Measurements from ENCODE around the gene PLXNB1.
"Not testable (repeated sequence)": the region's sequence is repeated elsewhere in the genome, so short reads cannot be mapped to it uniquely, and the experiment has no call there.

The PLXNB1 gene

DNA sequence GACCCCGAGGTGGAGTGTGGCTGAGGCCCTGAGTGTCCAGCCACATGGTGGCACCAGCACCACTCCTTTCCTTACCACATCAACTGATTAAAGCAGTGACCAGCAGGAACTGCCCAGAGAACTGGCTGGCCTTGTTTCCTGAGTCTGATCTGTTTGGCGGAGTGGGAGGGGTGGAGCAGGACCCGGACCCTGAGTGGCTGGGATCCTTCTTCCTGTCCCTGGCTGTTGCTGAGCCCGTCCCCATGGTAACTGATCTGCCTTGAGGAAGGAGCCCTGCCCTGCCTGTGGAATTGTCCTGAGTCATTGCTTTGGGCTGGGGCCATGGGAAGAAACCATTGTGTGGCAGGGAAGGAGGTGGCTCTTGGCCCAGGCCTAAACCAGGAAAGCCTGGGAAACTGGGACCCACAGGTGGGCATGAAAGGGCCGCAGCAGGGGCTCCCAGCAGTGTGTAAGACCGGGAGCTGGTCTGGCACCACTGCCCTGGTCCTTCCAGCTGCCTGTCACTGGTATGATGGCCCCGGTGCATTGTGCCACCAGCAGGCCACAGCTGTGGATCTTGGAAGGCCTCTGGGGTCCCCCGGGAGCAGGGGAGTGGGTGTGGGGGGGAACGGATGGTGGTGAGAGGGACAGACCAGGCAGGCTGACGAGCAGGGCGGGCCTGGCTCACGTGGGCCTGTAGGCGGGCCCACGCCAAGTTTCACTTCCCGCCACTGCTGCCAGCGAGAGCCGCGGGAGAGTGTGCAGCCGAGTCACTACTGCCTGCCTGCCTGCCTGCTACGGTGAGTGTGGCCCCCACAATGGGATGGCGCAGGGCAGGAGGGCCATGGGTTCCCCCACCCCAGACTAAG is 35.9 kb upstream of the PLXNB1 start:
- FAIRE-seq (peak; percentile 100), DNase-seq (ENCODE audit: insufficient read length, low spot score) (peak; percentile 86)

DNA sequence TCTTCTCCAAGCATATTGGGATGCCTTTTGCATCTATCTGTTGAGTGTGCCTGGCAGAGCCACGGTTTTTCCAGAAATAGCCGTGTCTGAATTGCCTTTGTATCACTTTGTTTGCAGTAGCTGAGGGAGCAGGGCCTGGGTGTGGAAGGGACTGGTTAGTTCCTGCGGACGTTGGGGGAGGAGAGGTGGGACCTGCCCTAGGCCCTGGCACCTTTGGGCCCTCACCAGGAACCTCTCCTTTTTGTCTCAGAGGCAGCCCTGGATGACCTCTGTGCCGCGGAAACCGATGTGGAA is 35.3 kb upstream of the PLXNB1 start:
- FAIRE-seq: peak; percentile 18
- DNase-seq (ENCODE audit: insufficient read length, low spot score): no peak

DNA sequence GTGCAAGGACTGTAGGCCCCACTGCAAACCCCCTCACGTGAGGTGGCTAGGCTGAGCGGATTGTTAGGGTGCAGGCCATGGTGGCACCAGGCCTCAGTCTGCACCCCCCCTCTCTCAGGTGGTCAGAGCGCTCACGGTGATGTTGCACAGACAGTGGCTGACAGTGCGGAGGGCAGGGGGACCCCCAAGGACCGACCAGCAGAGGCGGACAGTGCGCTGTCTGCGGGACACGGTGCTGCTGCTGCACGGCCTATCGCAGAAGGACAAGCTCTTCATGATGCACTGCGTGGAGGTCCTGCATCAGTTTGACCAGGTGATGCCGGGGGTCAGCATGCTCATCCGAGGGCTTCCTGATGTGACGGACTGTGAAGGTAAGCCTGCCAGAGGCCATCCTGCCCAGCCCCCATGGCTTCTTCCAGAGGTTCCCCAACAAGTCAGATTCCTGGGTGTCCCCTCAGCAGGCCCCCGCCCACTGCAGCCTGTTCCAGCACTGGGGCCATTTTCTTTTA is 34.9 kb upstream of the PLXNB1 start:
- no peak for FAIRE-seq
- no peak for DNase-seq (ENCODE audit: insufficient read length, low spot score)

DNA sequence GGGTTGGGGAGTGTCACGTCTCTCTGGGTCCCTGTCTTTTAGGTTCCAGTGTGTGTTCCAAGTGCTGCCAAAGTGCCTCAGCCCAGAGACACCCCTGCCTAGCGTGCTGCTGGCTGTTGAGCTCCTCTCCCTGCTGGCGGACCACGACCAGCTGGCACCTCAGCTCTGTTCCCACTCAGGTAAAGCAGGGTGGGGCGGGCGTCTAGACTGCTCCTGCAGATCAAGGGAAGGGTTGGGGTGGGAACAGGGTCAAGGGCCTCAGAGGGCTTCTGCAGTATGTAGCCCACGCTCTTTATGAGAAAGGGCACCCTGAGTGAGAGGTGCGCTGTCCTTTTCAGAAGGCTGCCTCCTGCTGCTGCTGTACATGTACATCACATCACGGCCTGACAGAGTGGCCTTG is 33.8 kb upstream of the PLXNB1 start:
- no peak for FAIRE-seq
- DNase-seq (ENCODE audit: insufficient read length, low spot score): no peak

DNA sequence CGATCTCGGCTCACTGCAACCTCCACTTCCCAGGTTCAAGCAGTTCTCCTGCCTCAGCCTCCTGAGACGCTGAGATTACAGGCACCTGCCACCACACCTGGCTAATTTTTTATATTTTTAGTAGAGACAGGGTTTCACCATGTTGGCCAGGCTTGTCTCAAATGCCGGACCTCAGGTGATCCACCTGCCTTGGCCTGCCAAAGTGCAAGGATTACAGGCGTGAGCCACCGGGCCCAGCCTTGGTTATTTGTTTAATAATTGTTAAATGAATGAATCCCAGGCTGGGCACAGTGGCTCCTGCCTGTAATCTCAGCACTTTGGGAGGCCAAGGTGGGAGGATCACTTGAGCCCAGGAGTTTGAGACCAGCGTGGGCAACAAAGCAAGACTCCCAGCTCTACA is 31.9 kb upstream of the PLXNB1 start:
- not testable (repeated sequence) for DNase-seq (ENCODE audit: insufficient read length, low spot score); FAIRE-seq

DNA sequence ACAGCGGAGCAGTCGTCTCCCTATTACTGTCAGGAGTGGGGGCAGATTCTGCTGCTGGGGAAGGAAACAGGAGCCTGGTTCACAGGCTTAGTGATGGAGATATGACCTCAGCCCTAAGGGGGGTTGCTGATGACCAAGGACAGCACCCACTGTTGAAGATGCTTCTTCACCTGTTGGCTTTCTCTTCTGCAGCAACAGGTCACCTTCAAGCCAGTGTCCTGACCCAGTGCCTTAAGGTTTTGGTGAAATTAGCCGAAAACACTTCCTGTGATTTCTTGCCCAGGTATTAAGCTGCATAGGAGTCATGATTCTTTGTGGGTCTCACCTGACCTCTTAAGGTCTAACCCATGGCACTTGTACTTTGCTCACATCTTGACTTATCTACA is 30.6 kb upstream of the PLXNB1 start:
- DNase-seq (ENCODE audit: insufficient read length, low spot score) (no peak), FAIRE-seq (no peak)

DNA sequence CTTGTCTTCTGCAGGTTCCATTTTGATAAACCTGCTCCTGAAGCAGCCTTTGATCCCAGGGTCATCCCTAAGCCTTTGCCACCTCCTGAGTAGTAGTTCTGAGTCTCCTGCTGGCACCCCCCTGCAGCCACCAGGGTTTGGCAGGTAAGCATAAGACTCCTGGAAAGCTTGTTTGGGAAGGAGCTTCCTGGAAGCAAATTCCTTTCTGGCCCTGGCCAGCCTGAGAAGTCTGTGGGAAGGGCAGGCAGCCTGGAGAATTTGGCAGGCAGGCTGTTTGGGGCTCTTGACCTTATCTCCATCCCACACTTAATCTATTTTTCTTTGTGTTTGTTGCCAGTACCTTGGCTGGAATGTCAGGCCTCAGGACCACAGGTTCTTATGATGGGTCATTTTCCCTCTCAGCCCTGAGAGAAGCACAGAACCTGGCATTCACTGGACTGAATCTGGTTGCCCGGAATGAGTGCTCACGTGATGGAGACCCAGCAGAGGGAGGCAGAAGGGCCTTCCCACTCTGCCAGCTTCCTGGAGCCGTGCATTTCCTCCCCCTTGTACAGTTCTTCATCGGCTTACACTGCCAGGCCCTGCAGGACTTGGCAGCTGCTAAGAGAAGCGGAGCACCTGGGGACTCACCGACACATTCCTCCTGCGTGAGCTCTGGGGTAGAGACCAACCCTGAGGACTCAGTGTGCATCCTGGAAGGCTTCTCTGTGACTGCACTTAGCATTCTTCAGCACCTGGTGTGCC is 30.1 kb upstream of the PLXNB1 start:
- FAIRE-seq (no peak), DNase-seq (ENCODE audit: insufficient read length, low spot score) (no peak)

DNA sequence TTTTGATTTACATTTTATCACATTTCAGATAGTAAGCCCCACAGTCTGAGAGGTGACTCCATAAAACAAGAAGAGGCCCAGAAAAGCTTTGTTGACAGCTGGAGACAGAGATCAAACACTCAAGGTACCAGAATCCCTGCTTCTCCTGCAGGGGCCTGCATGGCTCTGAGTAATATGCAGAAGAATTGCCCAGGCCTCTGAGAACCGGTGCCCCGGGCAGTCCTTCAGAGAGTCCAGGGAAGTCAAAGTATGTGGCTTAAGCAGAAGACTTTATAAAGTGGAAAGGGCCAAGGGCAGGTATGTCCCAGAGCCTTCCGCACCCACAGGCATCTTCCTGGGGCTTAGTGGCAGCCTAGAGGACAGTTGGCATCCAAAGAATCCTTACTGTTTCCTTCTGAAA is 29.4 kb upstream of the PLXNB1 start:
- FAIRE-seq: no peak
- no peak for DNase-seq (ENCODE audit: insufficient read length, low spot score)

DNA sequence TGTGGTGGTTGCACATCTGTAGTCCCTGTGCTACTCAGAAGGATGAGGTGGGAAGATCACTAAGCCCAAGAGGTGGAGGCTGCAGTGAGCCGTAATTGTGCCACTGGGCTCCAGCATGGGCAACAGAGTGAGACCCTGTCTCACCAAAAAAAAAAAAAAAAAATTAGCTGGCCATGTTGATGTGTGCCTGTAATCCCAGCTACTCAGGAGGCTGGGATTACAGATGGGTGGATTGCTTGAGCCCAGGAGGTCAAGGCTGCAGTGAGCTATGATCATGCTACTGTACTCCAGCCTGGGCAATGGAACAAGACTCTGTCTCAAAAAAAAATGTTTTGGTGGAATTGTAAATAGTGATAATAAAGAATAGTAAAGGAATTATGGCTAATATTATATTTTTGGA is 26.6 kb upstream of the PLXNB1 start:
- FAIRE-seq: no peak
- no peak for DNase-seq (ENCODE audit: insufficient read length, low spot score)

DNA sequence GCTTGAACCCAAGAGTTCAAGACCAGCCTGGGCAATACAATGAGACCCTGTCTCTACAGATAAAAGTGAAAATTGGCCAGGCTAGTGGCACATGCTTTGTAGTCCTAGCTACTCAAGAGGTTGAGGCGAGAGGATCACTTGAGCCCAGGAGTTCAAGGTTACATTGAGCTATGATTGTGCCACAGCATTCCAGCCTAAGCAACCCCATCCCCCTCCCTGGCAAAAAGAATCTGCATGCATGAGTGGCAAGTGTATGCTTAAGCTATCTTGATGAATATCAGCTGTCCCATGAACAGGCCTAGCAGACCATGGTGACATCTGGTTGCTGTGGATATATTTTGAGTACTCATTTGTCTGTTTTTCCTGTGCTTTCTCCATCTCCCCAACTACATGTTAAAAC is 21.4 kb upstream of the PLXNB1 start:
- no peak for DNase-seq (ENCODE audit: insufficient read length, low spot score)
- no peak for FAIRE-seq

DNA sequence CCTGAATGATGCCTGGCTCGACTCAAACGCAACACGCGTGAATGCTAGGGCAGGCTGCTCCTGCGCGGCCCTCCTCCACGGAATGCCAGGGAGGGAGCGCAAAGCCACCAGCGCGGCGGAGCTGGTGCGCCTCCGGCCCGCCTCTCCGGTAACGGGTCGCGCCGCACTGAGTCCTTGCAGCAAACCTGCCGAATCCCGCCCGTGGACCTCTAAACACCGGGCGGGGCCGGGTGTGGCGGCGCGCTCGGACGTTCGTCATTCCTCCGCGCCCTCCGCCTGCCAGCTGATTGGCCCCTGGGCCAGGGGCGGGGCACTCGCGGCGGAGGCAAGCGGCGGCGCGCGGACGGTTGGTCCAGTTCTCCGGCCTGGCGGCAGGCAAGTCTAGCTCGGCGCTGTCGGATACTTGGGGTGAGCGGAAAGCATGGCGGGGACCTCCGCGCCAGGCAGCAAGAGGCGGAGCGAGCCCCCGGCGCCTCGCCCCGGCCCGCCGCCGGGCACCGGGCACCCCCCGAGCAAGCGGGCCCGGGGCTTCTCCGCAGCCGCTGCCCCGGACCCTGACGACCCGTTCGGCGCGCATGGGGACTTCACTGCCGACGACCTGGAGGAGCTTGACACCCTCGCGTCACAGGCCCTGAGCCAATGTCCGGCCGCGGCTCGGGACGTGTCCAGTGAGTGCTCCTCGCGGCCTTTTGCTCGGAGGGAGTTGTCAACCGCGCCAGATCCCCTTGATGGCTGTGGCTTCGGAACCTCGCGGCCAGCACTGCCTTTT is 16.7 kb upstream of the PLXNB1 start, which contains the start of gene ATRIP:
ATRIP (plus strand) TSS at position 313 of the 769 bp plus-strand sequence; CDS start at position 422, 109 bp downstream.
- FAIRE-seq (peak; percentile 55), DNase-seq (ENCODE audit: insufficient read length, low spot score) (peak; percentile 85)

DNA sequence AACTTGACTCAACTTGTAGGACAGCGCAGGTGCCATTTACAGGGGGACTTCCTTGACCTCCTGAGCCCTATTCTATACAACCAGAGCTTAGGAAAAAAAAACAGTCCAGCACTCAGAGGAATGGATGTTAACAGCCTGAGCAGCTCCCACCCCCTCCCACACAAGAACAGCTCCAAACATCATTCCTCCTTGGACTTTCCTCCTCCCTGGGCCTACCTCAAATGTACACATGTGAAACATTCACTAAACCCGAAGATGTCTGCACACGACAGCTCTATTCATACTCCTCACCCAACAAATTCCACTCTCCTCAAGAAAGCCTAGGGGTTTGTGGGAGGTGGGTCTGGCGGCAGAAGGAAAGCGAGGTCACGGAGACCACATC is 16.1 kb upstream of the PLXNB1 start:
- DNase-seq (ENCODE audit: insufficient read length, low spot score): no peak
- no peak for FAIRE-seq

DNA sequence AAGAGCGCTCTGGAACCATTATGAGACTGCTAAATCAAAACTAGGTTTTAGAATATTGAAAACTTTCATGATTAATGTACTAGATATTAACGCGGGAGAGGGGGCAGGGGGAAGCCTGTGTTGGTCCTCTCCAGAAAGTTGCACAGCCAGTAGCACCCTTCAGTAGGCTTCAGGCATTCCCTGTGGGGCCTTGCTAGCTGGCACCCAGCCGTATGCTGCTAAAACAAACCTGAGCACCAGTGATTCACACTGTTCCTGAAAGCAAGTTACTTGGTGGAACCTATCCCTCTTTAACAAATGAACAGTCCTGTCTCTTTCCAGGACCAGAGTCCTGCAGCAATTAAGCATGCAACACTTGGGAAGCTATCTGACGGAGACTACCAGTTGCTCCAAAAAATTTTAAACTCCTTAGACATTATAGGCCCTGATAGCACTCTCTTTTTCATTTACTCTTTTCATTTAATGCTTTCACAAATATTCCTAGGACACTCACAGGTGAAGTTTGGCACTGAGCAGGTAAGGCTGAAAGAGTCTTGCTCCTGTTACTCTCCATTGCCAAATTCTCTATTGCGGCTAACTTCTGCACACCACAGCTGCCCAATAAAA is 15.5 kb upstream of the PLXNB1 start:
- no peak for FAIRE-seq

DNA sequence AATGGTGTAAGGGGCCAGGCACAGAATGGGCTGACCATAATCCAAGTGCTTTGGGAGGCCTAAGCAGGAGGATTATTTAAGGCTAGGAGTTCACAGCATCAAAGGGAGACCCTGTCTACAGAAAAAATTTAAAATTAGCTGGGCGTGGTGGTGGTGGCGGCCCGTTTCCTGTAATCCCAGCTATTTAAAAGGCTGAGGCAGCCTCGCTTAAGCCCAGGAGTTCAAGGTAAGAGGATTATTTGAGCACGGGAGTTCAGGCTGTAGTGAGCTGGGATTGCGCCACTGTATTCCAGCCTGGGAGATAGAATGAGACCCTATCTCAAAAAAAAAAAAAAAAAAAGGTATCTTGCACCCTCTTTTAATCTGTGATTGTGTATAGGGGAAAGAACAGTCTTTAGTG is 12.1 kb upstream of the PLXNB1 start:
- no peak for DNase-seq (ENCODE audit: insufficient read length, low spot score)
- no peak for FAIRE-seq

More for the DNA sequence above, 15.5 kb upstream of the PLXNB1 start:
- DNase-seq (ENCODE audit: insufficient read length, low spot score): no peak

DNA sequence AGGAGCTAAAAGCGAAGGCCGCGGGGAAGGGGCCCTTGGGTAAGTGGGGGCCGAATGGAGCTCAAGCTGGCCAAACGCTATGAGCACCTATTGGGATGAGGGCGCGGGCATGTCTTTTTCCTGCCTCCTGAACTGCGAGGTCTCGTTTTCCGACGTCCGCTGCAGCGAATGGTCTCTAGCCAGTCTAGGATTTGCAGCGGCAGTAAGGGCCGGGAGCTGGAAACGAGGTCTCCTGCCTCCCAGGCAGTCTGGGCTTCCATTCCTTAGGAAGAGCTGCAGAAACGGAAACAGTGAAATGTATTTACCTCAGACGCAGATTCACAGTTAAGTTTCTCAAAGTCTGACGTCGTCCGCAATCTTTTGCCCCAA is 10.7 kb upstream of the PLXNB1 start:
- FAIRE-seq (peak; percentile 89), DNase-seq (ENCODE audit: insufficient read length, low spot score) (no peak)

DNA sequence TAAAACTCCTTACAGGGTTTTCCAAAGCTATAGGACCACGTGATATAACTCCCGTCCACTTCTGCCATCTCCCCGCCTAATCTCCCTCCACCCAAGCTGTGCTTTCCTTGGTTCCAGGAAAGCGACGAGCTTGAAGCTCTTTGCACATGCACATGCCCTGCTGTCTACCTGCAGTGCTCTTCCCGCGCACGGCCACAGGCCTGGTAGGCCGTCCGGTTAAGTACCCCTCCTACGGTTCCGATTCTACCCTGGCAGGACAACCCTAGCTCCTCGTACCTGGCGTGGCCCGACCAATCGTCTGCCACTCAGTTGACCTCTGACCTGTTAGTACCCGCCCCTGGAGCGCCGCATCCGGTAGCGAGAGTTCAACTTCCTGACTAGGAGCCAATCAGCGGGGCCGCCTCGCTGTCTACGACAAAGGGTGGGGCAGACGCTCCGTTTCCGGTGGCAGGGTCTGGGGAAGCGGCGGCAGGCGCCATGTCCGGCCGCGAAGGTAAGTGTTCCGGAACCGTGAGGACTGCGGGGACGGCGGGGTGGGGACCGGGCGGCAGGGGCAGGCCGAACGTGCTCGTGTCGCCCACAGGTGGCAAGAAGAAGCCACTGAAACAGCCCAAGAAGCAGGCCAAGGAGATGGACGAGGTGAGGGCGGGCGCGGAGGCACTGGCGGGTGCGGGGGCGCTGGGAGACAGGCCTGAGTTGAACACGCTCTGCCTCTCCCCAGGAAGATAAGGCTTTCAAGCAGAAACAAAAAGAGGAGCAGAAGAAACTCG is 10.1 kb upstream of the PLXNB1 start, which contains the start of the genes CCDC51 and TMA7:
CCDC51 (minus strand) TSS at position 300 of the 770 bp plus-strand sequence. CDS start 4,991 bp downstream, outside the sequence.
TMA7 (plus strand) TSS at position 438 of the 770 bp plus-strand sequence; CDS start at position 478, 40 bp downstream.
- DNase-seq (ENCODE audit: insufficient read length, low spot score): peak; percentile 95
- FAIRE-seq: peak; percentile 99

DNA sequence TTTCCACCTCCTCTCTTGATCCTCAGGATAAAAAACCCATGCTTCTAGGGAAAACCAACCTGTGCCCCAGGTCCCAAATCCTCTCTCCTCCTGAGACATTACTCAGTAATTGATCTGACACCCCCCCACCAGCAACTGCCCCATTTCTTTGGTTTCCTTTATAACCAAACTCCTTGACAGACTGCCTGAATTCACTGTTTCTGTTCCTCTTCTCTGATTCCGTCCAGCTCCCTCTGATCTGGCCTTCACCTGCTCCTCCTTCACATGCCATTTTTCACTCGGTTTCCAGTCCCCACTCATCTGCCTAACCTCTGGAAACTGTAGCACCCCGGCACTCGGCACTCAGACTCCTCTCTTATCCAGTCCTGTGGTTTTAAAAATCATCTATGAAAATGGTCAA is 7.9 kb upstream of the PLXNB1 start:
- FAIRE-seq: no peak
- DNase-seq (ENCODE audit: insufficient read length, low spot score): no peak

DNA sequence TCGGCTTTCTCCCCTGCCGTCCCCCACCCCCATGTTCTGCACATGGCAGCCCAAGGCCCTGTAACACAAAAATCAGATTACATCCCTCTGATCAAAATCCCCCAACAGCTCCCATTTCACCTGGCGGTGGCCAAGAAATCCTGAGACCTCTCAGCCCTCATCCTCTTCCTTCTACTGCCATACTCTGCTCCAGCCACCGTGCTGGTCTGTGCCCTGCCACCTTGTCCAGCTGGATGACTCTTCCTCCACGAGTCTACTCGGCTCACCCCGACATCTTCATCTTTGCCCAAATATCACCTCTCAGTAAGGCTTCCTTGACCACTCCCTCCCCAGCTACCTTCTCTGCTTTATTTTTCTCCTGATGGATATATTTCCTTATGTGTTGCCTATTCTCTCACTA is 7.0 kb upstream of the PLXNB1 start:
- FAIRE-seq (no peak), DNase-seq (ENCODE audit: insufficient read length, low spot score) (no peak)

DNA sequence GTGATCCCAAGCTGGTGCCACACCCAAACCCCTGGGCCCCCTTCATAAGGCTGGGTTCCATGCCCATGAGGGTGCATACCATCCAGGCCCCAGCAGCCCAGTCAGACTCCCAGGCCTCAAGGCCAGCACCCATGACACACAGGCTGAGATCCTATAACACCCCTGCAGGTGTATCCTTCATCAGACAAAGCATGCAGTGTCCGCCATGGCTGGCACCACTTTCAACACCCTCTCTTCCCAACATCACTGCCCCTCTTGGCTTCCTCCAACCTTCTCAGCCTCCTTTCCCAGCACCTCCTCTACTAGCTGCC is 6.5 kb upstream of the PLXNB1 start:
- DNase-seq (ENCODE audit: insufficient read length, low spot score): no peak
- FAIRE-seq: no peak
